ENCODE results near the gene TMEM141.

TMEM141 gene

DNA sequence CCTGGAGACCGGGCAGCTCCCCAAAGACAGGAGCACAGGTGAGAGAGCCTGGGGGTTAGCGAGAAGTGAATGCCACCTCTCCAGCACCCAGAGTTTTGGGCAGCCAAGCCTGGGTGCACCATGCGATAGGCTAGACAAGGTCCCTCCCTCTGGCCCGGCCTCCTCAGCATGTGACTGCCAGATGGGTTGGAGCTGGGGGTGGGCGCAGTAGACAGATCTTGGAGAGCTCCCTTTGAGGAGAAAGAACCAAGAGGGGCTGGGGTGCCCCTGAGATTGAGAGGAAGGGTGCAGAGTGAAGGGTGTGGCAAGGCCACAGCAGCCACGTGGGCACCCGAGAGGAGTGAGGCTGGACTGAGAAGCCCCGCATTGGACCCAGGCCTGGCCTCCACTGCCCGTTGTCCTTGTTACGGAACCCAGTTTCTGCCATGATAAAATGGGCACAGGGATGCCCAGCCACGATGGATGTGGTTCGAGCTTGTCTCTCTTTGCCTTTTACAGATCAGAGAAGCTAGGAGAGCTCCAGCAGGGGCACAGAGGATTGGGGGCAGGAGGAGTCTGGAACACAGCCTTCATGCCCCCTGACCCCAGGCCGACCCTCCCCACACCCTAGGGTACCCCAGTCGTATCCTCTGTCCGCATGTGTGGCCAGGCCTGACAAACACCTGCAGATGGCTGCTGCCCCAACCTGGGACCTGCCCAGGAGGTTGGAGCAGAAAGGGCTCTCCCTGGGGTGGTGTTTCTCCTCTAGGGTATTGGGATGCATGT, 1.4 kb downstream of the TMEM141 start:
- H3K27ac ChIP-seq (ENCODE audit: low read length), result no peak overlapping the region
- H3K9me3 ChIP-seq (ENCODE audit: insufficient read depth, low read length), result no peaks in the 10 kb centered on the region
- peak overlapping the region; percentile 88 for H3K4me3 ChIP-seq (ENCODE audit: low read length)
- H3K27me3 ChIP-seq (ENCODE audit: low read depth, low read length), result peaks cover 16% of the 10 kb centered on the region
- peaks cover 40% of the 10 kb centered on the region for H3K4me1 ChIP-seq (ENCODE audit: low read length)
- no peak overlapping the region for H2AFZ ChIP-seq (ENCODE audit: low read depth, low read length)
- no peak overlapping the region for H3K9ac ChIP-seq (ENCODE audit: low read length)
- H3K79me2 ChIP-seq (ENCODE audit: low read length), result no peaks in the 10 kb centered on the region
- peak overlapping the region; percentile 79 for H3K4me2 ChIP-seq (ENCODE audit: low read length)
- no peaks in the 10 kb centered on the region for H4K20me1 ChIP-seq (ENCODE audit: insufficient read depth, low read length)
- TF ChIP-seq EZH2phosphoT487 (IDR thresholded peaks at IDR 0.05; ENCODE audit: low read depth), result no peak
- H3K36me3 ChIP-seq (replicated peaks; ENCODE audit: low read depth, low read length), result peaks cover 6% of the 10 kb centered on the region

DNA sequence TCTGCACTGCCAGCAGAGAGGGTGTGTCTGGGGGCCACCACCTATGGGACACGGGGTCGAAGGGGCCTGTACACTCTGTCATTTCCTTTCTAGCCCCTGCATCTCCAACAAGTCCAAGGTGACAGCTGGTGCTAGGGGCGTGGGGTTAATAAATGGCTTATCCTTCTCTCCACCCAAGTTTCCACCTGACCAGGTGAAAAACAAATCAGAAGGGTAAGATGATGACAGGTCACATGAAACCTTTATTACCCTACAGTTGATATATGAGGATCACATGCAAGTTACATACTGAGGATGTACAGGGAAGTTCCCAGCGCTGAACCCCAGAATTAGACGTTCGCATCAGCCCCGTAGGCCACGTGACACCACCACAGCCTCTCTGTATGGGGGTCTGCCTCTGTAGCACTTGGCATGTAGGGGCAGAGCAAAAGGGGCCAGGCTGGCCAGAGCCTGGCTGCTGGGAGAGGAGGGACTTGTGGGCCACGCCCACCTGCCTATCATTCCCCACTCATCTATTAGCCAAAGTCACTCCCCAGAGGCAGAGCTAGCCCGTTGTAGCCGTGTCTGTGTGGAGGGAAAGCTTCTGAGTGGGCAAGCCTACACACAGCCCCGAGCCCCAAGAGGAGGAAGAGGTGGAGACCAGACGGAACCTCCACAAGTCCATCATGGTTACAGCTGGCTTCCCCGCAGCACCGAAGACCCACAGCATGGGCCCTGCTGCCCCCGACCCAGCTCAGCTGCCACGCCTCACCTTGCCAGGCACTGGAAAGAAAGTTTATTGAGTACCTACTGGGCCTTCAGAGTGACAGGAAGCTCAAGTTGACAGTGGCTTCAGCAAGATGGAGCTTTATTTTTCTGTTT, 2.2 kb downstream of the TMEM141 start:
- Histone ChIP-seq H3K9ac (ENCODE audit: low read length) (no peak overlapping the region), H3K4me3 (ENCODE audit: low read length) (no peak overlapping the region), H3K36me3 (replicated peaks; ENCODE audit: low read depth, low read length) (peaks cover 6% of the 10 kb centered on the region), H3K4me2 (ENCODE audit: low read length) (no peak overlapping the region), H2AFZ (ENCODE audit: low read depth, low read length) (no peak overlapping the region), H3K27me3 (ENCODE audit: low read depth, low read length) (peaks cover 16% of the 10 kb centered on the region), H3K27ac (ENCODE audit: low read length) (no peak overlapping the region), H4K20me1 (ENCODE audit: insufficient read depth, low read length) (no peaks in the 10 kb centered on the region), H3K9me3 (ENCODE audit: insufficient read depth, low read length) (no peaks in the 10 kb centered on the region), H3K79me2 (ENCODE audit: low read length) (no peaks in the 10 kb centered on the region), H3K4me1 (ENCODE audit: low read length) (peaks cover 33% of the 10 kb centered on the region)
- TF ChIP-seq EZH2phosphoT487 (IDR thresholded peaks at IDR 0.05; ENCODE audit: low read depth), result no peak
- TF ChIP-seq, protein P1, sequence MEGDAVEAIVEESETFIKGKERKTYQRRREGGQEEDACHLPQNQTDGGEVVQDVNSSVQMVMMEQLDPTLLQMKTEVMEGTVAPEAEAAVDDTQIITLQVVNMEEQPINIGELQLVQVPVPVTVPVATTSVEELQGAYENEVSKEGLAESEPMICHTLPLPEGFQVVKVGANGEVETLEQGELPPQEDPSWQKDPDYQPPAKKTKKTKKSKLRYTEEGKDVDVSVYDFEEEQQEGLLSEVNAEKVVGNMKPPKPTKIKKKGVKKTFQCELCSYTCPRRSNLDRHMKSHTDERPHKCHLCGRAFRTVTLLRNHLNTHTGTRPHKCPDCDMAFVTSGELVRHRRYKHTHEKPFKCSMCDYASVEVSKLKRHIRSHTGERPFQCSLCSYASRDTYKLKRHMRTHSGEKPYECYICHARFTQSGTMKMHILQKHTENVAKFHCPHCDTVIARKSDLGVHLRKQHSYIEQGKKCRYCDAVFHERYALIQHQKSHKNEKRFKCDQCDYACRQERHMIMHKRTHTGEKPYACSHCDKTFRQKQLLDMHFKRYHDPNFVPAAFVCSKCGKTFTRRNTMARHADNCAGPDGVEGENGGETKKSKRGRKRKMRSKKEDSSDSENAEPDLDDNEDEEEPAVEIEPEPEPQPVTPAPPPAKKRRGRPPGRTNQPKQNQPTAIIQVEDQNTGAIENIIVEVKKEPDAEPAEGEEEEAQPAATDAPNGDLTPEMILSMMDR (IDR thresholded peaks at IDR 0.05; ENCODE audit: low read depth, low read length), result no peak

DNA sequence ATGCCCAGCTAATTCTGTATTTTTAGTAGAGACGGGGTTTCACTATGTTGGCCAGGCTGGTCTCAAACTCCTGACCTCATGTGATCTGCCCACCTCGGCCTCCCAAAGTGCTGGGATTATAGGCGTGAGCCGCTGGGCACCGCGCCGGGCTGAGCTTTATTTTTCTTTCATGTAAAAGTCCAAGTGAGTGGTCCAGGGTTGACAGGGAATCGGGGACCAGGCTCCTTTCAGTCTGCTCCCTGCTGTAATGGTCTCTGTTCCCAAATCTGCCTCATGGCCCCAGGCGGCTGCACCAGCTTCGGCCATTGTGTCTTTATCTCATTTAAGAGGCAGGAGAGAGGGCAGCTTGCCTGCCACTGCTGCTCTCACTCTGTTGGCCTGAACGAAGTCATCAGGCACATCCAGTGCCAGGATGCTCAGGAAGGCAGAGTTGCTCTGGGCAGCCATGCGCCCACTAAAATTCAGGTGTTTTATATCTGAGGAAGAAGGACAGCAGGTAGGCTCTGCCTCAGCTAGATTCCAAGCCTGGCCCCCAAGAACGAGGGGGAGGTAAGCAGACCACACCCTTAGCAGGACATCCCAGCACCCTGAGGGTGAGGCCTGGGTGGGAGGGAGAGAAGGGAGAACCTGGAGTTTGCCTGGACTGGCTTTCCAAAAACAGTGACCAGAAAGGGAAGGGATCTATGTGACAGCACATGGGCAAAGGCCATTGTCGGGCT, 3.3 kb downstream of the TMEM141 start:
- Histone ChIP-seq H3K27me3 (ENCODE audit: low read depth, low read length) (peaks cover 27% of the 10 kb centered on the region), H3K27ac (ENCODE audit: low read length) (no peak overlapping the region), H3K4me1 (ENCODE audit: low read length) (peaks cover 25% of the 10 kb centered on the region), H3K79me2 (ENCODE audit: low read length) (no peaks in the 10 kb centered on the region), H2AFZ (ENCODE audit: low read depth, low read length) (no peak overlapping the region), H3K9ac (ENCODE audit: low read length) (no peak overlapping the region), H3K4me3 (ENCODE audit: low read length) (no peak overlapping the region), H4K20me1 (ENCODE audit: insufficient read depth, low read length) (no peaks in the 10 kb centered on the region), H3K36me3 (replicated peaks; ENCODE audit: low read depth, low read length) (peaks cover 6% of the 10 kb centered on the region), H3K4me2 (ENCODE audit: low read length) (no peak overlapping the region), H3K9me3 (ENCODE audit: insufficient read depth, low read length) (no peaks in the 10 kb centered on the region)
- no peak for TF ChIP-seq EZH2phosphoT487 (IDR thresholded peaks at IDR 0.05; ENCODE audit: low read depth)
- TF ChIP-seq, protein P1 (IDR thresholded peaks at IDR 0.05; ENCODE audit: low read depth, low read length), result no peak

DNA sequence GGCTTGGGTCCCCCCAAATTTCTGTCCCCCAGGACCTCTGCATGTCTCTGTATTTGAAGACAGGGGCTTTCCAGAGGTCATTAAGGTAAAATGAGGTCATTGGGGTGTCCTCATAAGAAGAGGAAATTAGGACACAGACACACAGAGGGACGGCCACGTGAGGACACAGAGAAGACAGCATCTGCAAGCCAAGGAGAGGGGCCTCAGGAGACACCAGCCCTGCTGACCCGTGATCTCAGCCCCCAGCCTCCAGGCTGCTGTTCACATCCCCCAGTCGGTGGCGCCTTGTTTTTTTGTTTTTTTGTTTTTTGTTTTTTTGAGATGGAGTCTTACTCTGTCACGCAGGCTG, 3.8 kb downstream of the TMEM141 start:
- Histone ChIP-seq H3K9ac (ENCODE audit: low read length) (no peak overlapping the region), H3K27me3 (ENCODE audit: low read depth, low read length) (peaks cover 28% of the 10 kb centered on the region), H3K4me3 (ENCODE audit: low read length) (no peak overlapping the region)

More for the DNA sequence above, 3.8 kb downstream of the TMEM141 start:
- H3K79me2 ChIP-seq (ENCODE audit: low read length), result no peaks in the 10 kb centered on the region
- no peak overlapping the region for H3K27ac ChIP-seq (ENCODE audit: low read length)
- H2AFZ ChIP-seq (ENCODE audit: low read depth, low read length), result no peak overlapping the region
- peaks cover 6% of the 10 kb centered on the region for H3K36me3 ChIP-seq (replicated peaks; ENCODE audit: low read depth, low read length)
- peaks cover 24% of the 10 kb centered on the region for H3K4me1 ChIP-seq (ENCODE audit: low read length)
- H4K20me1 ChIP-seq (ENCODE audit: insufficient read depth, low read length), result no peaks in the 10 kb centered on the region
- H3K9me3 ChIP-seq (ENCODE audit: insufficient read depth, low read length), result no peaks in the 10 kb centered on the region
- H3K4me2 ChIP-seq (ENCODE audit: low read length), result no peak overlapping the region
- TF ChIP-seq EZH2phosphoT487 (IDR thresholded peaks at IDR 0.05; ENCODE audit: low read depth), result no peak
- TF ChIP-seq, protein P1 (IDR thresholded peaks at IDR 0.05; ENCODE audit: low read depth, low read length), result no peak

Data from OCI-LY3 (cell line).